Smooth muscle cell (in vitro differentiated cells): ENCODE measurements around the gene IKBKE. TPM values are rescaled to one million over a fixed set of nuclear protein-coding genes. Genes with fewer than 3 reads are reported as not detected.

Experiments
- DNase-seq: peaks from one replicate; lab custom pipeline; 2025; ENCODE audit not compliant: unreplicated experiment; lab: John Stamatoyannopoulos, UW
- H2AFZ ChIP-seq: fragments of 200-600 bp; sonication (generic); 2 replicates; pipeline ENCODE4 v1.6.0; 2016; ENCODE audit warnings: antibody characterized with exemption, low read depth, mild to moderate bottlenecking
- H3F3A ChIP-seq: fragments of 200-600 bp; sonication (generic); 2 replicates; pipeline ENCODE4 v1.6.0; 2017; ENCODE audit warnings: antibody characterized with exemption, low read depth
- H3K27ac ChIP-seq: fragments of 200-600 bp; sonication (generic); 2 replicates; pipeline ENCODE4 v1.5.1; 2016; ENCODE audit warnings: low read depth, mild to moderate bottlenecking
- H3K27me3 ChIP-seq: fragments of 200-600 bp; sonication (generic); 2 replicates; pipeline ENCODE4 v1.6.1; 2016; ENCODE audit warnings: low read depth, mild to moderate bottlenecking
- H3K36me3 ChIP-seq: fragments of 200-600 bp; sonication (generic); 2 replicates; pipeline ENCODE4 v1.5.1; 2016; ENCODE audit warnings: low read depth
- H3K4me1 ChIP-seq: fragments of 200-600 bp; sonication (generic); 2 replicates; pipeline ENCODE4 v1.5.1; 2016; ENCODE audit warnings: low read depth
- H3K4me2 ChIP-seq: fragments of 200-600 bp; sonication (generic); 2 replicates; pipeline ENCODE4 v1.6.0; 2016; ENCODE audit warnings: mild to moderate bottlenecking
- H3K4me3 ChIP-seq: fragments of 200-600 bp; sonication (generic); 2 replicates; pipeline ENCODE4 v1.5.1; 2016; ENCODE audit warnings: mild to moderate bottlenecking
- H3K79me2 ChIP-seq: fragments of 200-600 bp; sonication (generic); 2 replicates; pipeline ENCODE4 v1.6.0; 2016; ENCODE audit warnings: low read depth, mild to moderate bottlenecking
- H3K9ac ChIP-seq: fragments of 200-600 bp; sonication (generic); 2 replicates; pipeline ENCODE4 v1.6.0; 2016; ENCODE audit warnings: low read depth
- H3K9me3 ChIP-seq: fragments of 200-600 bp; sonication (generic); replicated peaks from 2 replicates; pipeline ENCODE4 v1.5.1; 2016; ENCODE audit warnings: low read depth
- H4K20me1 ChIP-seq: fragments of 200-600 bp; sonication (generic); 2 replicates; pipeline ENCODE4 v1.6.0; 2016; ENCODE audit warnings: low read depth
- WGBS: methylation state at CpG from one replicate; pipeline ENCODE4 v1.1.7; 2016; ENCODE audit warnings: low lambda C conversion rate; 5-methylcytosine and 5-hydroxymethylcytosine counted together
- polyA plus RNA-seq: library from polyadenylated mRNA; unstranded; fragments of >200 nt; fragmentation: Nextera tagmentation; extraction: Ambion mirVana; gene quantifications from 2 replicates; pipeline ENCODE4 v1.2.1, GENCODE V29; 2016
- total RNA-seq: library from RNA; depleted of rRNA; stranded (reverse); fragments of >200 nt; gene quantifications from 2 replicates; pipeline ENCODE4 v1.2.3, GENCODE V29; 2014
- TF ChIP-seq, protein P1 (sequence below): fragments of 200-600 bp; sonication (generic); IDR thresholded peaks from 2 replicates; pipeline ENCODE4 v1.5.1; 2017; ENCODE audit warnings: borderline replicate concordance, mild to moderate bottlenecking, antibody characterized with exemption; ENCODE audit not compliant: insufficient read depth, poor library complexity, severe bottlenecking

IKBKE gene
- total and polyA plus RNA-seq, 2 experiments from 2014 or later: 4.0 to 9.7 TPM

DNA sequence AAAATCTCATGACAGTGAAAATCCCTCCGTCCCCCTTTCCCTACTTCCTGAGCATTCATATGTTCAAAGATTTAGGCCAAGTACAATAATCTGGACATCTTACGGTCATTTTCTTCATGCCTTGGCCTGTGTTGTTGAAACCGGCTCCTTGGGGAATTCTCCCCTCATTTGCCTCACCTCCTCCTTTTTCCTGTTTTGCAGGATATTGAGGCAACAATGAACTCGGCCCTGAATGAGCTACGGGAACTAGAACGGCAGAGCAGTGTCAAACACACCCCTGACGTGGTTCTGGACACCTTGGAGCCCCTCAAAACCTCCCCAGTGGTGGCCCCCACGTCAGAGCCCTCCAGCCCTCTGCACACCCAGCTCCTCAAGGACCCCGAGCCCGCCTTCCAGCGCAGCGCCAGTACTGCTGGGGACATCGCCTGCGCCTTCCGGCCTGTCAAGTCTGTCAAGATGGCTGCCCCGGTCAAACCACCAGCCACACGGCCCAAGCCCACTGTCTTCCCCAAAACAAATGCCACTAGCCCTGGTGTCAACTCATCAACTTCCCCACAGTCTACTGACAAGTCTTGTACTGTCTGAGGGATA is 9.3 kb upstream of the IKBKE start:
- H3F3A ChIP-seq: no peaks in the 10 kb centered on the region
- no peak overlapping the region for H3K9ac ChIP-seq
- 96% methylated on average over 17 of the region's 17 CpGs for WGBS
- no peak overlapping the region for H3K4me3 ChIP-seq
- no peak overlapping the region for H3K4me2 ChIP-seq
- H3K36me3 ChIP-seq: no peaks in the 10 kb centered on the region
- H3K27ac ChIP-seq: no peak overlapping the region
- H3K4me1 ChIP-seq: peaks cover 15% of the 10 kb centered on the region
- H4K20me1 ChIP-seq: no peaks in the 10 kb centered on the region
- H3K79me2 ChIP-seq: no peaks in the 10 kb centered on the region
- DNase-seq: no peak
- H2AFZ ChIP-seq: no peak overlapping the region
- no peaks in the 10 kb centered on the region for H3K27me3 ChIP-seq
- TF ChIP-seq, protein P1, sequence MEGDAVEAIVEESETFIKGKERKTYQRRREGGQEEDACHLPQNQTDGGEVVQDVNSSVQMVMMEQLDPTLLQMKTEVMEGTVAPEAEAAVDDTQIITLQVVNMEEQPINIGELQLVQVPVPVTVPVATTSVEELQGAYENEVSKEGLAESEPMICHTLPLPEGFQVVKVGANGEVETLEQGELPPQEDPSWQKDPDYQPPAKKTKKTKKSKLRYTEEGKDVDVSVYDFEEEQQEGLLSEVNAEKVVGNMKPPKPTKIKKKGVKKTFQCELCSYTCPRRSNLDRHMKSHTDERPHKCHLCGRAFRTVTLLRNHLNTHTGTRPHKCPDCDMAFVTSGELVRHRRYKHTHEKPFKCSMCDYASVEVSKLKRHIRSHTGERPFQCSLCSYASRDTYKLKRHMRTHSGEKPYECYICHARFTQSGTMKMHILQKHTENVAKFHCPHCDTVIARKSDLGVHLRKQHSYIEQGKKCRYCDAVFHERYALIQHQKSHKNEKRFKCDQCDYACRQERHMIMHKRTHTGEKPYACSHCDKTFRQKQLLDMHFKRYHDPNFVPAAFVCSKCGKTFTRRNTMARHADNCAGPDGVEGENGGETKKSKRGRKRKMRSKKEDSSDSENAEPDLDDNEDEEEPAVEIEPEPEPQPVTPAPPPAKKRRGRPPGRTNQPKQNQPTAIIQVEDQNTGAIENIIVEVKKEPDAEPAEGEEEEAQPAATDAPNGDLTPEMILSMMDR: no peak
- H3K9me3 ChIP-seq: no peaks in the 10 kb centered on the region

DNA sequence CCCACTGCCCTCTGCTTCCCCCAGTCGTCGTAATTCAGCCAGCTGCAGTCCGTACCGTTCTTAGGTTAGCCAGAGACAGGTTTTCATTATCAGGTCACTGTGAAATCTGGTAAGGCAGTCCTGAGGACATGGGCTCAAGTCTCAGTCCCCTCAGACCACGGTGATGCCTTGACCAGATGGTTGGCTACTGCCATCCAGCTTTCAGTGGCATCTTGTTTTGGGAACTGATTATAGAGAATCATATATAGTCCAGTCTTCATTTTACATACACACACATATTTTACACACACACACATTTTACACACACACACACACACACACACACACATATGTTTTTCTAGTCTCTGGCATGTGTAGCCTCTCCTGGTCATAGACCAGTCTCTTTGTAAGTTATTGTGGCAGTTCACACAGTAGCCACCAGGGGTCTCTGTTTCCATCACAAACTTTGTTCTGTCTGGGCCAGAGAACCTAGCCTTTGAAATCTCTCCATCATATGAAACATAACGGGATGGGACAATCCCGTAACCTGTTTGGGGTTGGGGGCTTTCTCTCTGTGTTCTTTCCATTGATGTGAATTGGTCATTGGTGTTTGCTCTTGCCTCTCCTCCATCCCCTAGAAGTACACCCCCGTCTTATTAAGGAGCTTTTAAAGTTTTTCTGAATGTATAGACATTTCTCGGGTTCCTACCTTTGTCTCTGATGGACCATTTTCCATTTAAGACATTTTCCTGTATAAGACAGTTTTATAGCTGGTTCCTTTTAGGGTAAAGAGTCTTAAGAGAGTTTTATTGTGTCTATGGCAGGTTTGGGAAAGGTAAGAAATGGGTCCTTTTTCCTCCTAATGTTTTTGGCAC is 8.4 kb upstream of the IKBKE start:
- Histone ChIP-seq H3K4me1 (peaks cover 6% of the 10 kb centered on the region), H4K20me1 (no peaks in the 10 kb centered on the region), H3K4me2 (no peak overlapping the region), H3K9ac (no peak overlapping the region), H3K27ac (no peak overlapping the region), H3K27me3 (no peaks in the 10 kb centered on the region), H3K4me3 (no peak overlapping the region), H2AFZ (no peak overlapping the region), H3K9me3 (no peaks in the 10 kb centered on the region), H3K79me2 (no peaks in the 10 kb centered on the region), H3F3A (no peaks in the 10 kb centered on the region), H3K36me3 (no peaks in the 10 kb centered on the region)
- TF ChIP-seq, protein P1: peak; percentile 73
- DNase-seq: peak; percentile 9
- 80% methylated on average over 9 of the region's 9 CpGs for WGBS

DNA sequence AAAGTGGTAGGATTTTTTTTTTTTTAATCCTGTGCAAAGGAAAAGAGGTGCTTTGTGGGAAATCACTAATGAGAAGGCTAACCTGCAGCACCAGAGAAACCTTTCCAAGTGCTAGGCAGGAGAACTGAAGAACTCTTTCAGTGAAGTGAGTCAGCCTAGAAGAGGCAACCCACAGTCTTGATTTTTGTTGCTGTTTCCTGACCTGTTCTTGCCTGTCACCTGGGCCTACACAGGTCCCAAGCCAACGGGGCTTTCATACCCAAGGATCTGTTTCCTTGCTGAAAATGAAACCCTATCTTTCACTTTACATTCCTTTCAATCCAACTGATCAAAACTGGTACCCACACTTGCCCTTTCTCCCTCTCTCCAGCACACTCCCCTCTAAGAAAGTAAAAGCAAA is 7.1 kb upstream of the IKBKE start:
- Histone ChIP-seq H3K79me2 (no peaks in the 10 kb centered on the region), H3K9me3 (no peaks in the 10 kb centered on the region), H3K4me1 (peaks cover 4% of the 10 kb centered on the region), H3F3A (no peaks in the 10 kb centered on the region), H3K36me3 (no peaks in the 10 kb centered on the region), H3K27ac (no peak overlapping the region), H3K9ac (no peak overlapping the region), H3K4me2 (no peak overlapping the region), H3K27me3 (no peaks in the 10 kb centered on the region), H4K20me1 (no peaks in the 10 kb centered on the region), H3K4me3 (no peak overlapping the region), H2AFZ (no peak overlapping the region)
- TF ChIP-seq, protein P1: no peak
- WGBS: 83% methylated on average over 1 of the region's 1 CpG
- DNase-seq: no peak
